HCT116 (cell line): ENCODE results near the gene SIRT6. TPM values are rescaled to one million over a fixed set of nuclear protein-coding genes. Genes with fewer than 3 reads are reported as not detected.

Experiments used
- ATAC-seq: fragments of 200-7000 bp; cut with Tn5 transposase; 2 replicates; pipeline ENCODE4 v1.9.1; 2020; ENCODE audit warnings: mild to moderate bottlenecking, moderate library complexity
- BruUV-seq: library from RNA; stranded (reverse); fragments of 400-500 nt; replicated peaks from 2 replicates; lab custom pipeline; 2021; lab: Mats Ljungman, UMichigan
- CTCF ChIA-PET: fragments of 300-600 bp; sonication (Branson Sonifier 250); formaldehyde crosslinking; loops from one replicate; lab custom pipeline; 2021; ENCODE audit warnings: antibody characterized with exemption; lab: Charles Lee
- POLR2A ChIA-PET: fragments of 300-600, 350-600 bp; sonication (Branson Sonifier 250); formaldehyde crosslinking; loops from one replicate; lab custom pipeline; 2021; ENCODE audit warnings: antibody characterized with exemption; lab: Charles Lee
- RAD21 ChIA-PET, 2 experiments: fragments of 300-600 bp; sonication (Branson Sonifier 250); formaldehyde crosslinking; loops; one replicate each; lab custom pipeline; 2023; ENCODE audit warnings: low total read pairs in 2 of 2; ENCODE audit not compliant: uncharacterized antibody in 2 of 2, unreplicated experiment in 2 of 2, low non-redundant PET in 1 of 2; lab: Charles Lee
- DNase-seq: peaks from one replicate; pipeline ENCODE4 v3.0.0-alpha.2; 2010; ENCODE audit warnings: low read depth, low spot score
- H2AFZ ChIP-seq: fragments of 200-600 bp; shearing (Covaris generic), sonication (generic); 2 replicates; pipeline ENCODE4 v1.6.1; 2017; ENCODE audit warnings: low read depth, mixed run types, mixed read lengths, antibody characterized with exemption, low read length; ENCODE audit not compliant: poor library complexity, severe bottlenecking
- H3K27ac ChIP-seq: 2 replicates; pipeline ENCODE4 v1.5.1; 2012; ENCODE audit warnings: low read depth, low read length
- H3K27me3 ChIP-seq: fragments of 200-600 bp; sonication (generic); 2 replicates; pipeline ENCODE4 v1.6.1; 2016; ENCODE audit warnings: mixed run types, low read length, mixed read lengths; ENCODE audit not compliant: insufficient read depth
- H3K36me3 ChIP-seq, 2 experiments: fragments of 200-500 bp in 1 of 2; fragments of 200-600 bp in 1 of 2; sonication (Bioruptor generic) in 1 of 2; sonication (generic) in 1 of 2; 2 replicates each; pipeline versions ENCODE4 v1.5.1 to v1.6.1; 2014 to 2016; ENCODE audit warnings: low read length in 2 of 2, inconsistent platforms in 1 of 2, mixed read lengths in 1 of 2, mixed run types in 1 of 2; ENCODE audit not compliant: insufficient read depth in 2 of 2, control insufficient read depth in 1 of 2
- H3K4me1 ChIP-seq, 2 experiments: fragments of 200-600 bp in 1 of 2; sonication (generic) in 1 of 2; 2 replicates each; pipeline versions ENCODE4 v1.5.1 to v1.6.1; 2012 to 2017; ENCODE audit warnings: low read length in 2 of 2, inconsistent platforms in 1 of 2, mild to moderate bottlenecking in 1 of 2, mixed read lengths in 1 of 2, mixed run types in 1 of 2, moderate library complexity in 1 of 2; ENCODE audit not compliant: insufficient read depth in 2 of 2, control insufficient read depth in 1 of 2
- H3K4me2 ChIP-seq: fragments of 200-600 bp; sonication (generic); 2 replicates; pipeline ENCODE4 v1.6.1; 2017; ENCODE audit warnings: mixed run types, low read length, mixed read lengths
- H3K4me3 ChIP-seq, 2 experiments: fragments of 200-600 bp in 1 of 2; sonication (generic) in 1 of 2; replicated peaks in 1 of 2; 2 replicates each; pipeline ENCODE4 v1.5.1; 2011 to 2016; ENCODE audit warnings: low read length in 2 of 2, control low read depth in 1 of 2, low read depth in 1 of 2, mild to moderate bottlenecking in 1 of 2, mixed read lengths in 1 of 2, mixed run types in 1 of 2
- H3K79me2 ChIP-seq: fragments of 200-600 bp; sonication (generic); 2 replicates; pipeline ENCODE4 v1.6.1; 2017; ENCODE audit warnings: mild to moderate bottlenecking, mixed run types, low read length, moderate library complexity, mixed read lengths; ENCODE audit not compliant: insufficient read depth
- H3K9ac ChIP-seq: fragments of 200-600 bp; sonication (generic); 2 replicates; pipeline ENCODE4 v1.6.1; 2016; ENCODE audit warnings: low read length, mixed read lengths
- H3K9me2 ChIP-seq: fragments of 200-600 bp; sonication (generic), shearing (Covaris generic); 2 replicates; pipeline ENCODE4 v1.6.1; 2017; ENCODE audit warnings: mixed run types, mild to moderate bottlenecking, moderate library complexity; ENCODE audit not compliant: insufficient read depth
- H3K9me3 ChIP-seq, 2 experiments: fragments of 200-500 bp in 1 of 2; fragments of 200-600 bp in 1 of 2; sonication (Bioruptor generic) in 1 of 2; sonication (generic) in 1 of 2; 2 replicates each; pipeline ENCODE4 v1.6.1; 2014 to 2017; ENCODE audit warnings: low read length in 2 of 2, mixed read lengths in 2 of 2, inconsistent platforms in 1 of 2, low read depth in 1 of 2, mild to moderate bottlenecking in 1 of 2, mixed run types in 1 of 2, moderate library complexity in 1 of 2; ENCODE audit not compliant: control insufficient read depth in 1 of 2, insufficient read depth in 1 of 2
- H4K20me1 ChIP-seq: fragments of 200-600 bp; sonication (generic), shearing (Covaris generic); 2 replicates; pipeline ENCODE4 v1.6.1; 2017; ENCODE audit warnings: mixed run types, mild to moderate bottlenecking, moderate library complexity; ENCODE audit not compliant: insufficient read depth
- CBX3 ChIP-seq: IDR thresholded peaks from 2 replicates; pipeline ENCODE4 v1.6.1; 2012; ENCODE audit warnings: low read depth
- CTCF ChIP-seq, 3 experiments: fragments of 200-600 bp in 1 of 3; sonication (generic) in 1 of 3; IDR thresholded peaks in 2 of 3; conservative IDR thresholded peaks in 1 of 3; 2 replicates each; pipeline ENCODE4 v1.5.1; 2012 to 2017; ENCODE audit warnings: low read depth in 2 of 3, low read length in 2 of 3, antibody characterized with exemption in 1 of 3, borderline replicate concordance in 1 of 3, control low read depth in 1 of 3, mild to moderate bottlenecking in 1 of 3, mixed read lengths in 1 of 3, mixed run types in 1 of 3, moderate library complexity in 1 of 3; ENCODE audit not compliant: insufficient read depth in 1 of 3
- EGR1 ChIP-seq: IDR thresholded peaks from 2 replicates; pipeline ENCODE4 v1.6.1; 2012; ENCODE audit warnings: low read depth
- ELF1 ChIP-seq: IDR thresholded peaks from 2 replicates; pipeline ENCODE4 v1.6.1; 2012; ENCODE audit warnings: low read depth, borderline replicate concordance
- EZH2 ChIP-seq: fragments of 200-600 bp; sonication (generic); IDR thresholded peaks from 2 replicates; pipeline ENCODE4 v1.6.1; 2017; ENCODE audit warnings: antibody characterized with exemption, mixed run types
- EZH2phosphoT487 ChIP-seq: fragments of 200-600 bp; IDR thresholded peaks from 2 replicates; pipeline ENCODE4 v1.6.1; 2018; ENCODE audit warnings: antibody characterized with exemption, borderline replicate concordance
- JUND ChIP-seq: IDR thresholded peaks from 2 replicates; pipeline ENCODE4 v1.6.1; 2012
- POLR2A ChIP-seq: IDR thresholded peaks from 2 replicates; pipeline ENCODE4 v1.7.0; 2011; ENCODE audit warnings: borderline replicate concordance; ENCODE audit not compliant: insufficient read depth, insufficient read length; ENCODE audit errors: extremely low read depth
- REST ChIP-seq: IDR thresholded peaks from 2 replicates; pipeline ENCODE4 v1.6.1; 2012; ENCODE audit warnings: low read depth
- ZNF274 ChIP-seq: fragments of 200-500 bp; sonication (Bioruptor generic); IDR thresholded peaks from 2 replicates; pipeline ENCODE4 v1.6.1; 2014; ENCODE audit warnings: mild to moderate bottlenecking, low read depth, low read length, inconsistent platforms
- intact Hi-C: fragments of 100-400 bp; cut with micrococcal nuclease; formaldehyde crosslinking; loops from 2 replicates; pipeline ENCODE4 v1.10.0; 2022
- total RNA-seq: library from RNA; stranded (reverse); gene quantifications from one replicate; pipeline ENCODE4 v1.2.1, GENCODE V29; 2021; ENCODE audit not compliant: unreplicated experiment
- TF ChIP-seq, protein P1 (sequence below): IDR thresholded peaks from 2 replicates; pipeline ENCODE4 v1.6.1; 2012
- TF ChIP-seq, protein P2 (sequence below): IDR thresholded peaks from 2 replicates; pipeline ENCODE4 v1.6.1; 2012

Gene SIRT6
- total RNA-seq, 1 experiment from 2014 or later, result 36.3 TPM

- no peak overlapping the region for H3K4me3 ChIP-seq
- no peaks in the 10 kb centered on the region for H3K9me3 ChIP-seq
- H3K79me2 ChIP-seq, result no peaks in the 10 kb centered on the region
- H3K4me2 ChIP-seq, result no peak overlapping the region
- no peaks in the 10 kb centered on the region for H4K20me1 ChIP-seq
- no peaks in the 10 kb centered on the region for H3K36me3 ChIP-seq
- peaks cover 7 to 26% of the 10 kb centered on the region in 2 experiments; a peak in 3 of 4 replicates for H3K4me1 ChIP-seq
- ChIA-PET RAD21 (interaction anchor here in 1 of 2 experiments (1.1 to 1.4 kb wide), 2 partner anchors 61 to 62 kb away, joined by 3 to 4 read pairs; no protein-coding TSS in a partner anchor), CTCF (interaction anchor here (1.1 to 2.8 kb wide), 6 partner anchors 12 to 352 kb away, joined by 4 to 17 read pairs (median 10); partner anchors contain the start of gene EEF2), POLR2A (interaction anchor here (0.8 to 1.1 kb wide), 2 partner anchors 10 to 215 kb away, joined by 3 to 4 read pairs; partner anchors contain the start of gene EEF2)
- H3K9ac ChIP-seq, result no peak overlapping the region
- ATAC-seq (no peak), DNase-seq (no peak)
- H3K27ac ChIP-seq, result no peak overlapping the region
- no peaks in the 10 kb centered on the region for H3K9me2 ChIP-seq
- H3K27me3 ChIP-seq, result peaks cover 3% of the 10 kb centered on the region; the same call in 1 of the 2 replicates
- no TSS peak for BruUV-seq
- no peak for TF ChIP-seq CTCF (IDR thresholded peaks at IDR 0.05 in 2 of 3, conservative IDR thresholded peaks at IDR 0.05 in 1 of 3; ENCODE audit: borderline replicate concordance in 1 of 3, insufficient read depth in 1 of 3, low read depth in 2 of 3, low read length in 2 of 3)
- no peak for TF ChIP-seq REST
- TF ChIP-seq CBX3, result no peak
- no peak for TF ChIP-seq EZH2
- no peak for TF ChIP-seq ZNF274
- TF ChIP-seq, protein P1, sequence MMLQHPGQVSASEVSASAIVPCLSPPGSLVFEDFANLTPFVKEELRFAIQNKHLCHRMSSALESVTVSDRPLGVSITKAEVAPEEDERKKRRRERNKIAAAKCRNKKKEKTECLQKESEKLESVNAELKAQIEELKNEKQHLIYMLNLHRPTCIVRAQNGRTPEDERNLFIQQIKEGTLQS, result no peak
- TF ChIP-seq ELF1, result no peak
- no peak for TF ChIP-seq EZH2phosphoT487
- TF ChIP-seq, protein P2, sequence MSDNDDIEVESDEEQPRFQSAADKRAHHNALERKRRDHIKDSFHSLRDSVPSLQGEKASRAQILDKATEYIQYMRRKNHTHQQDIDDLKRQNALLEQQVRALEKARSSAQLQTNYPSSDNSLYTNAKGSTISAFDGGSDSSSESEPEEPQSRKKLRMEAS, result no peak
- TF ChIP-seq EGR1, result no peak
- TF ChIP-seq JUND, result no peak
- TF ChIP-seq POLR2A, result no peak
- TF ChIP-seq, all 23 proteins: peak for 0
- no peak overlapping the region for H2AFZ ChIP-seq
- intact Hi-C loops, result loop anchor here (1.0 to 10.0 kb wide), 3 partner anchors 61 to 626 kb away; partner anchors contain the start of gene HMG20B
These were observed 18.7 kb upstream of the SIRT6 start for GRCh38 chr19:4200940-4201542.
